NB4 (cell line): Measurements from ENCODE around the gene CFAP97D1.

ENCODE experiments used
- CTCF ChIP-seq: IDR thresholded peaks from one replicate; pipeline ENCODE4 v1.5.1; 2012; ENCODE audit warnings: low read depth, low read length
- MYC ChIP-seq: IDR thresholded peaks from 2 replicates; pipeline ENCODE4 v1.6.1; 2011; ENCODE audit warnings: low read depth, low read length

DNA sequence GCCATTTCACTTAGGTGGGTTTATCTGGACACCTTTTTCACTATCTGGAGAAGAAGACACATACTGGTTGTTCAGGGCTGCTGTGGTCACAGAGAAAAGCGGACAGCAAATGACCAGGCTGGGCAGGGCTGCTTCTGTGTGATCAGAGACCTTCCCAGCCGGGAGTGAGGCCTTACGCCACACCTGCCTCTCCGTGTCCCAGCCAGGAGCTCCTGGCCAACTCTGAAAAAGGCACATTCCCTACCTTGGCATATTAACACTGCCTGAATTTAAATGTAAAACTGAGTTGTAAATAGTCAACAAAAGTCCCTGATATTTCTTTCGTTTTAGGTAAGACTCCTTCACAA, 12.5 kb upstream of the CFAP97D1 start:
- TF ChIP-seq CTCF (no peak), MYC (no peak)
